OCI-LY7 (cell line): ENCODE data around the gene C20orf96. TPM values are rescaled to one million over a fixed set of nuclear protein-coding genes. Genes with fewer than 3 reads are reported as not detected.

Experiments used
- BruUV-seq: library from RNA; stranded (reverse); fragments of 400-500 nt; replicated peaks from 2 replicates; lab custom pipeline; 2021; lab: Mats Ljungman, UMichigan
- CTCF ChIA-PET: fragments of 300-600 bp; sonication (Branson Sonifier 250); formaldehyde crosslinking; loops from one replicate; lab custom pipeline; 2022; ENCODE audit warnings: antibody characterized with exemption; ENCODE audit not compliant: unreplicated experiment; lab: Charles Lee
- POLR2A ChIA-PET: fragments of 300-600 bp; sonication (Branson Sonifier 250); formaldehyde crosslinking; loops from one replicate; lab custom pipeline; 2022; ENCODE audit warnings: antibody characterized with exemption; lab: Charles Lee
- DNase-seq: peaks from one replicate; pipeline ENCODE4 v3.0.0-alpha.2; 2015; ENCODE audit warnings: low spot score
- H2AFZ ChIP-seq: fragments of 200-600 bp; sonication (generic), shearing (Covaris generic); 2 replicates; pipeline ENCODE4 v1.6.1; 2014; ENCODE audit warnings: mild to moderate bottlenecking, antibody characterized with exemption, low read length, moderate library complexity
- H3K27ac ChIP-seq: fragments of 200-600 bp; sonication (generic); 2 replicates; pipeline ENCODE4 v1.5.1; 2014; ENCODE audit warnings: mixed run types, low read depth, mild to moderate bottlenecking, moderate library complexity, low read length, inconsistent platforms; ENCODE audit not compliant: poor library complexity, severe bottlenecking
- H3K36me3 ChIP-seq: fragments of 200-600 bp; sonication (generic); 2 replicates; pipeline ENCODE4 v1.6.1; 2014; ENCODE audit warnings: mild to moderate bottlenecking, antibody characterized with exemption, low read length, moderate library complexity, mixed read lengths; ENCODE audit not compliant: insufficient read depth
- H3K4me1 ChIP-seq: fragments of 200-600 bp; sonication (generic); 2 replicates; pipeline ENCODE4 v1.5.1; 2014; ENCODE audit warnings: mild to moderate bottlenecking, low read length; ENCODE audit not compliant: insufficient read depth, poor library complexity, severe bottlenecking
- H3K4me2 ChIP-seq: fragments of 200-600 bp; sonication (generic); 2 replicates; pipeline ENCODE4 v1.6.1; 2014; ENCODE audit warnings: mild to moderate bottlenecking, low read length
- H3K4me3 ChIP-seq: fragments of 200-600 bp; sonication (generic); 2 replicates; pipeline ENCODE4 v1.5.1; 2014; ENCODE audit warnings: mild to moderate bottlenecking, low read depth, low read length; ENCODE audit not compliant: poor library complexity, severe bottlenecking
- H3K79me2 ChIP-seq: fragments of 200-600 bp; sonication (generic); 2 replicates; pipeline ENCODE4 v1.6.1; 2016; ENCODE audit warnings: low read depth, mild to moderate bottlenecking, low read length, moderate library complexity, mixed read lengths; ENCODE audit not compliant: insufficient read depth
- H3K9me2 ChIP-seq: fragments of 200-600 bp; sonication (generic); 2 replicates; pipeline ENCODE4 v1.6.1; 2016; ENCODE audit warnings: mild to moderate bottlenecking, low read length, mixed read lengths; ENCODE audit not compliant: insufficient read depth
- H3K9me3 ChIP-seq: fragments of 200-600 bp; sonication (generic); 2 replicates; pipeline ENCODE4 v1.6.1; 2014; ENCODE audit warnings: mild to moderate bottlenecking, mixed run types, low read length, mixed read lengths
- H4K20me1 ChIP-seq: fragments of 200-600 bp; sonication (generic); 2 replicates; pipeline ENCODE4 v1.6.1; 2014; ENCODE audit warnings: mild to moderate bottlenecking, antibody characterized with exemption, low read length, moderate library complexity, mixed read lengths; ENCODE audit not compliant: insufficient read depth
- EZH2phosphoT487 ChIP-seq: fragments of 200-600 bp; sonication (generic); IDR thresholded peaks from 2 replicates; pipeline ENCODE4 v1.6.1; 2018; ENCODE audit warnings: low read depth, borderline replicate concordance, mild to moderate bottlenecking, mixed run types, antibody characterized with exemption, low read length, moderate library complexity, mixed read lengths
- intact Hi-C: fragments of 100-400 bp; cut with micrococcal nuclease; formaldehyde crosslinking; loops from one replicate; pipeline ENCODE4 v1.10.0; 2022; ENCODE audit not compliant: unreplicated experiment
- total RNA-seq, 2 experiments: library from RNA; depleted of rRNA in 1 of 2; stranded (reverse); fragments of >200 nt in 1 of 2; shearing (Covaris generic) in 1 of 2; gene quantifications; 2 replicates each; pipeline ENCODE4 v1.2.3, GENCODE V29; 2014 to 2022
- TF ChIP-seq, protein P1 (sequence below): fragments of 200-600 bp; sonication (generic); conservative IDR thresholded peaks from 2 replicates; pipeline ENCODE4 v1.5.1; 2014; ENCODE audit warnings: mild to moderate bottlenecking, antibody characterized with exemption, low read length, moderate library complexity, mixed read lengths

Gene C20orf96
- total RNA-seq, 2 experiments from 2014 or later = 2.6 to 13.1 TPM

GRCh38 chr20:327186-328026, 36.9 kb upstream of the C20orf96 start:
- H3K9me2 ChIP-seq = no peaks in the 10 kb centered on the region
- H3K79me2 ChIP-seq = peaks cover 35% of the 10 kb centered on the region
- peak overlapping the region; percentile 85 for H3K27ac ChIP-seq
- H4K20me1 ChIP-seq = peaks cover 19% of the 10 kb centered on the region; the same call in 1 of the 2 replicates
- H3K4me2 ChIP-seq = peak overlapping the region; percentile 91
- peak; percentile 95 for DNase-seq
- H2AFZ ChIP-seq = 0 out of 2 replicates have a peak overlapping the region, but pooled peaks have one; percentile 4
- intact Hi-C loops = no loop called here
- POLR2A ChIA-PET = no interaction called here
- no peaks in the 10 kb centered on the region for H3K9me3 ChIP-seq
- TSS peak; percentile 61 for BruUV-seq
- CTCF ChIA-PET = no interaction called here
- H3K36me3 ChIP-seq = peaks cover 36% of the 10 kb centered on the region
- no peak for TF ChIP-seq EZH2phosphoT487
- TF ChIP-seq, protein P1, sequence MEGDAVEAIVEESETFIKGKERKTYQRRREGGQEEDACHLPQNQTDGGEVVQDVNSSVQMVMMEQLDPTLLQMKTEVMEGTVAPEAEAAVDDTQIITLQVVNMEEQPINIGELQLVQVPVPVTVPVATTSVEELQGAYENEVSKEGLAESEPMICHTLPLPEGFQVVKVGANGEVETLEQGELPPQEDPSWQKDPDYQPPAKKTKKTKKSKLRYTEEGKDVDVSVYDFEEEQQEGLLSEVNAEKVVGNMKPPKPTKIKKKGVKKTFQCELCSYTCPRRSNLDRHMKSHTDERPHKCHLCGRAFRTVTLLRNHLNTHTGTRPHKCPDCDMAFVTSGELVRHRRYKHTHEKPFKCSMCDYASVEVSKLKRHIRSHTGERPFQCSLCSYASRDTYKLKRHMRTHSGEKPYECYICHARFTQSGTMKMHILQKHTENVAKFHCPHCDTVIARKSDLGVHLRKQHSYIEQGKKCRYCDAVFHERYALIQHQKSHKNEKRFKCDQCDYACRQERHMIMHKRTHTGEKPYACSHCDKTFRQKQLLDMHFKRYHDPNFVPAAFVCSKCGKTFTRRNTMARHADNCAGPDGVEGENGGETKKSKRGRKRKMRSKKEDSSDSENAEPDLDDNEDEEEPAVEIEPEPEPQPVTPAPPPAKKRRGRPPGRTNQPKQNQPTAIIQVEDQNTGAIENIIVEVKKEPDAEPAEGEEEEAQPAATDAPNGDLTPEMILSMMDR = no peak
- H3K4me1 ChIP-seq = peaks cover 36% of the 10 kb centered on the region
- peak overlapping the region; percentile 98 for H3K4me3 ChIP-seq

GRCh38 chr20:326645-327185, 36.2 kb upstream of the C20orf96 start:
- H3K9me3 ChIP-seq = no peaks in the 10 kb centered on the region
- DNase-seq = peak; percentile 63
- peaks cover 36% of the 10 kb centered on the region for H3K36me3 ChIP-seq
- peak overlapping the region; percentile 91 for H3K4me2 ChIP-seq
- H3K79me2 ChIP-seq = peaks cover 35% of the 10 kb centered on the region
- no peak for TF ChIP-seq EZH2phosphoT487
- ChIA-PET CTCF (no interaction called here), POLR2A (interaction anchor here (0.6 kb wide), 1 partner anchor 21 kb away, joined by 5 read pairs; no protein-coding TSS in a partner anchor)
- peaks cover 19% of the 10 kb centered on the region; the same call in 1 of the 2 replicates for H4K20me1 ChIP-seq
- no peak overlapping the region for H2AFZ ChIP-seq
- BruUV-seq = no TSS peak
- peak overlapping the region; percentile 98 for H3K4me3 ChIP-seq
- H3K27ac ChIP-seq = peak overlapping the region; percentile 85
- intact Hi-C loops = no loop called here
- peaks cover 36% of the 10 kb centered on the region for H3K4me1 ChIP-seq
- no peaks in the 10 kb centered on the region for H3K9me2 ChIP-seq

GRCh38 chr20:325889-326644, 35.5 kb upstream of the C20orf96 start:
- no TSS peak for BruUV-seq
- no peaks in the 10 kb centered on the region for H3K9me2 ChIP-seq
- H3K4me1 ChIP-seq = peaks cover 36% of the 10 kb centered on the region
- H3K4me2 ChIP-seq = peak overlapping the region; percentile 91
- H4K20me1 ChIP-seq = peaks cover 19% of the 10 kb centered on the region; the same call in 1 of the 2 replicates
- DNase-seq = peak; percentile 84
- ChIA-PET CTCF (no interaction called here), POLR2A (interaction anchor here (0.6 kb wide), 1 partner anchor 21 kb away, joined by 5 read pairs; no protein-coding TSS in a partner anchor)
- peaks cover 35% of the 10 kb centered on the region for H3K79me2 ChIP-seq
- H3K27ac ChIP-seq = peak overlapping the region; percentile 85
- TF ChIP-seq EZH2phosphoT487 = no peak
- TF ChIP-seq, protein P1 = no peak
- no peak overlapping the region for H2AFZ ChIP-seq
- peaks cover 34% of the 10 kb centered on the region for H3K36me3 ChIP-seq
- peak overlapping the region; percentile 98 for H3K4me3 ChIP-seq
- intact Hi-C loops = loop anchor here (1.0 kb wide), 1 partner anchor 29 kb away; the partner anchor contains the start of gene ZCCHC3
- H3K9me3 ChIP-seq = no peaks in the 10 kb centered on the region
